HepG2 (cell line): Measurements from ENCODE around the gene TNKS1BP1. TPM values are rescaled to one million over a fixed set of nuclear protein-coding genes. Genes with fewer than 3 reads are reported as not detected.
A peak's percentile ranks its signal among the peaks of the same experiment; 100 is the strongest.

Experiments
- ADNP ChIP-seq: sonication (generic); formaldehyde crosslinking; IDR thresholded peaks from 2 replicates; pipeline ENCODE4 v1.4.0; 2020; ENCODE audit warnings: missing genetic modification reagents
- ELF1 ChIP-seq: sonication (generic); formaldehyde crosslinking; IDR thresholded peaks from 2 replicates; pipeline ENCODE4 v1.4.0; 2020; ENCODE audit warnings: missing genetic modification reagents
- HNRNPL ChIP-seq: fragments of 200-400 bp; formaldehyde crosslinking; IDR thresholded peaks from 2 replicates; pipeline ENCODE4 v1.6.1; 2017; ENCODE audit warnings: mild to moderate bottlenecking, low read depth, low read length
- PRDM4 ChIP-seq: sonication (generic); formaldehyde crosslinking; IDR thresholded peaks from 2 replicates; pipeline ENCODE4 v1.9.0; 2021; ENCODE audit warnings: missing genetic modification reagents, borderline replicate concordance
- SMAD3 ChIP-seq: sonication (generic); formaldehyde crosslinking; IDR thresholded peaks from 2 replicates; pipeline ENCODE4 v1.4.0; 2020; ENCODE audit warnings: missing genetic modification reagents
- SRY ChIP-seq: sonication (generic); formaldehyde crosslinking; IDR thresholded peaks from 2 replicates; pipeline ENCODE4 v1.8.0; 2022; ENCODE audit warnings: mild to moderate bottlenecking, missing genetic modification reagents
- WIZ ChIP-seq: sonication (generic); formaldehyde crosslinking; IDR thresholded peaks from 2 replicates; pipeline ENCODE4 v1.5.1; 2020; ENCODE audit warnings: mild to moderate bottlenecking, missing genetic modification reagents
- ZBTB40 ChIP-seq, 2 experiments: fragments of 450-650 bp in 1 of 2; sonication (generic) in 1 of 2; formaldehyde crosslinking in 1 of 2; IDR thresholded peaks; 2 replicates each; pipeline versions ENCODE4 v1.6.1 to v1.8.0; 2016 to 2022; ENCODE audit warnings: antibody characterized with exemption in 1 of 2, mild to moderate bottlenecking in 1 of 2, missing genetic modification reagents in 1 of 2
- ZNF280D ChIP-seq: sonication (generic); formaldehyde crosslinking; IDR thresholded peaks from 2 replicates; pipeline ENCODE4 v1.5.1; 2020; ENCODE audit warnings: mild to moderate bottlenecking, missing genetic modification reagents
- ZNF367 ChIP-seq: sonication (generic); formaldehyde crosslinking; IDR thresholded peaks from 2 replicates; pipeline ENCODE4 v1.4.0; 2020; ENCODE audit warnings: missing genetic modification reagents, borderline replicate concordance
- ZNF552 ChIP-seq: sonication (generic); formaldehyde crosslinking; IDR thresholded peaks from 2 replicates; pipeline ENCODE4 v1.9.0; 2022; ENCODE audit warnings: missing genetic modification reagents, mild to moderate bottlenecking, borderline replicate concordance
- ZNF788 ChIP-seq: sonication (generic); formaldehyde crosslinking; IDR thresholded peaks from 2 replicates; pipeline ENCODE4 v1.5.0; 2020; ENCODE audit warnings: mild to moderate bottlenecking, missing genetic modification reagents, borderline replicate concordance
- ZSCAN20 ChIP-seq: sonication (generic); formaldehyde crosslinking; IDR thresholded peaks from 2 replicates; pipeline ENCODE4 v1.4.0; 2020; ENCODE audit warnings: missing genetic modification reagents, mild to moderate bottlenecking, borderline replicate concordance
- polyA plus RNA-seq, 8 experiments: library from polyadenylated mRNA; depleted of rRNA in 3 of 8; stranded (reverse) in 7 of 8; unstranded in 1 of 8; fragments of >200 nt; fragmentation: Illumina TruSeq in 4 of 8; extraction: Trizol in 4 of 8; gene quantifications; 2 replicates each; pipeline versions ENCODE4 v1.2.1 to v1.2.3, GENCODE V29; 2011 to 2016; ENCODE audit warnings: low read depth in 4 of 8, missing spikeins in 1 of 8, mixed read lengths in 1 of 8; ENCODE audit not compliant: insufficient read depth in 1 of 8
- total RNA-seq, 5 experiments: library from RNA; depleted of rRNA; stranded (reverse); fragments of >200 nt; fragmentation: Illumina TruSeq; extraction: Trizol; gene quantifications; 2 replicates each; pipeline ENCODE4 v1.2.3, GENCODE V29; 2016; ENCODE audit warnings: low read depth in 1 of 5

The TNKS1BP1 gene
- total and polyA plus RNA-seq, 2 of the 13 experiments (the other 11 are each of a cell fraction or from before 2014, with no cell fraction given), result 13.7 to 15.0 TPM

- 0 out of 2 replicates have a peak, but pooled peaks have one; percentile 45 for TF ChIP-seq PRDM4 (CRISPR knock-in tag)
- peak; percentile 81 for TF ChIP-seq ELF1 (CRISPR knock-in tag)
- no peak for TF ChIP-seq ZNF552 (CRISPR knock-in tag)
- peak; percentile 7; the same call in 1 of the 2 replicates for TF ChIP-seq ZNF788
- no peak for TF ChIP-seq ZSCAN20
- 0 out of 2 replicates have a peak, but pooled peaks have one; percentile 28 for TF ChIP-seq WIZ (CRISPR knock-in tag)
- no peak for TF ChIP-seq ZBTB40 (IDR thresholded peaks at IDR 0.05)
- TF ChIP-seq ZBTB40 (CRISPR knock-in tag; IDR thresholded peaks at IDR 0.05), result peak; percentile 36; the same call in 1 of the 2 replicates
- no peak for TF ChIP-seq HNRNPL
- 0 out of 2 replicates have a peak, but pooled peaks have one; percentile 20 for TF ChIP-seq ZNF367 (CRISPR knock-in tag)
- no peak for TF ChIP-seq ADNP (CRISPR knock-in tag)
- TF ChIP-seq SMAD3 (CRISPR knock-in tag), result 0 out of 2 replicates have a peak, but pooled peaks have one; percentile 18
- 0 out of 2 replicates have a peak, but pooled peaks have one; percentile 54 for TF ChIP-seq ZNF280D (CRISPR knock-in tag)
- 0 out of 2 replicates have a peak, but pooled peaks have one; percentile 21 for TF ChIP-seq SRY
Observed at GRCh38 chr11:57335343-57336110, 10.8 kb upstream of the TNKS1BP1 start, which contains the start of gene SSRP1 (continued).
